Keratinocyte (primary cell): ENCODE data around the gene DNAH3. TPM values are rescaled to one million over a fixed set of nuclear protein-coding genes. Genes with fewer than 3 reads are reported as not detected.
A peak's percentile ranks its signal among the peaks of the same experiment; 100 is the strongest.

Experiments used
- DNase-seq: peaks from one replicate; pipeline ENCODE4 v3.0.0-alpha.2; 2011; ENCODE audit warnings: low read depth, missing footprints, low spot score
- FAIRE-seq: peaks from 2 replicates; lab custom pipeline; 2011; peaks lifted over from hg19 to GRCh38; lab: Jason Lieb, UNC
- H2AFZ ChIP-seq: 2 replicates; pipeline ENCODE4 v1.6.0; 2012; ENCODE audit warnings: low read length, control low read depth, inconsistent platforms; ENCODE audit not compliant: control insufficient read depth
- H3K27ac ChIP-seq: 2 replicates; pipeline ENCODE4 v1.5.1; 2011; ENCODE audit warnings: low read length; ENCODE audit not compliant: control insufficient read depth, insufficient read depth
- H3K27me3 ChIP-seq: 3 replicates; pipeline ENCODE4 v1.6.0; 2011; ENCODE audit warnings: low read length; ENCODE audit not compliant: control insufficient read depth, insufficient read depth; ENCODE audit errors: extremely low read depth
- H3K36me3 ChIP-seq, 2 experiments: 2 replicates in 1 of 2; 3 replicates in 1 of 2; pipeline ENCODE4 v1.5.1; 2011; ENCODE audit warnings: low read length in 2 of 2, mild to moderate bottlenecking in 1 of 2; ENCODE audit not compliant: control insufficient read depth in 2 of 2, insufficient read depth in 2 of 2; ENCODE audit errors: extremely low read depth in 1 of 2
- H3K4me1 ChIP-seq: 3 replicates; pipeline ENCODE4 v1.5.1; 2011; ENCODE audit warnings: low read length; ENCODE audit not compliant: control insufficient read depth, insufficient read depth; ENCODE audit errors: extremely low read depth
- H3K4me2 ChIP-seq: 3 replicates; pipeline ENCODE4 v1.6.0; 2011; ENCODE audit warnings: low read depth, low read length; ENCODE audit not compliant: control insufficient read depth, insufficient read depth; ENCODE audit errors: extremely low read depth
- H3K4me3 ChIP-seq, 3 experiments: fragments of 200-600 bp in 1 of 3; sonication (generic) in 1 of 3; 2 replicates in 2 of 3; 3 replicates in 1 of 3; pipeline ENCODE4 v1.5.1; 2011 to 2016; ENCODE audit warnings: low read length in 3 of 3, mild to moderate bottlenecking in 3 of 3, control low read depth in 2 of 3, inconsistent platforms in 1 of 3, low read depth in 1 of 3, mixed read lengths in 1 of 3, mixed run types in 1 of 3, moderate library complexity in 1 of 3; ENCODE audit not compliant: control insufficient read depth in 2 of 3, insufficient read depth in 2 of 3; ENCODE audit errors: extremely low read depth in 1 of 3
- H3K79me2 ChIP-seq: 2 replicates; pipeline ENCODE4 v1.6.0; 2012; ENCODE audit warnings: low read length; ENCODE audit not compliant: control insufficient read depth, insufficient read depth
- H3K9ac ChIP-seq: 3 replicates; pipeline ENCODE4 v1.6.0; 2011; ENCODE audit warnings: low read length; ENCODE audit not compliant: control insufficient read depth, insufficient read depth; ENCODE audit errors: extremely low read depth
- H3K9me1 ChIP-seq: 3 replicates; pipeline ENCODE4 v1.6.0; 2011; ENCODE audit warnings: low read length; ENCODE audit not compliant: control insufficient read depth, insufficient read depth; ENCODE audit errors: extremely low read depth
- H3K9me3 ChIP-seq: 2 replicates; pipeline ENCODE4 v1.5.1; 2012; ENCODE audit warnings: low read depth, low read length; ENCODE audit not compliant: control insufficient read depth
- H4K20me1 ChIP-seq: 3 replicates; pipeline ENCODE4 v1.6.0; 2011; ENCODE audit warnings: low read length; ENCODE audit not compliant: control insufficient read depth, insufficient read depth; ENCODE audit errors: extremely low read depth
- CTCF ChIP-seq, 3 experiments: IDR thresholded peaks in 1 of 3; conservative IDR thresholded peaks in 1 of 3; optimal IDR thresholded peaks in 1 of 3; 2 replicates in 2 of 3; 3 replicates in 1 of 3; pipeline versions ENCODE3 to v1.5.1; 2011; ENCODE audit warnings: low read length in 3 of 3, mild to moderate bottlenecking in 3 of 3, moderate library complexity in 2 of 3, control low read depth in 1 of 3, inconsistent platforms in 1 of 3; ENCODE audit not compliant: insufficient read depth in 2 of 3; ENCODE audit errors: extremely low read depth in 1 of 3
- EZH2 ChIP-seq: IDR thresholded peaks from one replicate; pipeline ENCODE4 v1.6.1; 2012; ENCODE audit warnings: inconsistent platforms, mild to moderate bottlenecking, low read length, moderate library complexity
- dilution Hi-C: fragments of 300-500 bp; cut with MboI; formaldehyde crosslinking; loops from one replicate; pipeline ENCODE4 v1.7.0; 2020; ENCODE audit warnings: low sequenced_read_pairs; ENCODE audit not compliant: extremely low pct_ligation_motif_present
- polyA plus RNA-seq, 5 experiments: library from polyadenylated mRNA; depleted of rRNA in 3 of 5; stranded (reverse) in 3 of 5; stranded (forward) in 1 of 5; unstranded in 1 of 5; fragments of >200 nt; gene quantifications; 1 replicate in 1 of 5; 2 replicates in 3 of 5; 3 replicates in 1 of 5; pipeline versions ENCODE4 v1.2.1 to v1.2.3, GENCODE V29; 2011 to 2012; ENCODE audit warnings: missing spikeins in 2 of 5, low read depth in 1 of 5, low replicate concordance in 1 of 5

DNAH3 gene
- polyA plus RNA-seq, 1 donor (not counting 4 experiments of a cell fraction or from before 2014, with no cell fraction given), result 1.2 TPM

GRCh38 chr16:21120976-21121520, 29.6 kb downstream of the DNAH3 start:
- Histone ChIP-seq H3K9me3 (no peaks in the 10 kb centered on the region), H3K9me1 (no peaks in the 10 kb centered on the region), H3K4me2 (no peak overlapping the region), H3K36me3 (no peaks in the 10 kb centered on the region), H3K27ac (no peak overlapping the region), H3K4me3 (no peak overlapping the region), H3K4me1 (peaks cover 6% of the 10 kb centered on the region), H2AFZ (no peak overlapping the region), H4K20me1 (no peaks in the 10 kb centered on the region), H3K9ac (no peak overlapping the region), H3K27me3 (peaks cover 7% of the 10 kb centered on the region), H3K79me2 (no peaks in the 10 kb centered on the region)
- DNase-seq, result no peak
- TF ChIP-seq CTCF (optimal IDR thresholded peaks at IDR 0.05 in 1 of 3, IDR thresholded peaks at IDR 0.05 in 1 of 3, conservative IDR thresholded peaks at IDR 0.05 in 1 of 3; ENCODE audit: extremely low read depth in 1 of 3, insufficient read depth in 2 of 3, low read length in 3 of 3) (no peak), EZH2 (no peak)
- dilution Hi-C loops, result no loop called here
- peak; percentile 13 for FAIRE-seq

- Histone ChIP-seq H3K36me3 (no peaks in the 10 kb centered on the region), H3K9me3 (no peaks in the 10 kb centered on the region), H3K9me1 (no peaks in the 10 kb centered on the region), H4K20me1 (no peaks in the 10 kb centered on the region), H3K27ac (no peak overlapping the region), H2AFZ (no peak overlapping the region), H3K79me2 (no peaks in the 10 kb centered on the region), H3K4me3 (no peak overlapping the region), H3K4me1 (peaks cover 6% of the 10 kb centered on the region), H3K4me2 (peak overlapping the region; percentile 52), H3K27me3 (no peaks in the 10 kb centered on the region), H3K9ac (no peak overlapping the region)
- FAIRE-seq, result peak; percentile 13
- dilution Hi-C loops, result no loop called here
- DNase-seq, result peak; percentile 19
- TF ChIP-seq CTCF (optimal IDR thresholded peaks at IDR 0.05 in 1 of 3, IDR thresholded peaks at IDR 0.05 in 1 of 3, conservative IDR thresholded peaks at IDR 0.05 in 1 of 3; ENCODE audit: extremely low read depth in 1 of 3, insufficient read depth in 2 of 3, low read length in 3 of 3) (no peak), EZH2 (no peak)
Observed at GRCh38 chr16:21117567-21117966, 33.1 kb downstream of the DNAH3 start.
